Epidermal melanocyte (primary cell): ENCODE results near the gene CABP2.
"Not testable (repeated sequence)": the region's sequence is repeated elsewhere in the genome, so short reads cannot be mapped to it uniquely, and the experiment has no call there.

Source experiments
- DNase-seq: peaks from one replicate; pipeline ENCODE4 v3.0.0; 2011; ENCODE audit warnings: low spot score; ENCODE audit not compliant: insufficient read length

Gene CABP2

DNA sequence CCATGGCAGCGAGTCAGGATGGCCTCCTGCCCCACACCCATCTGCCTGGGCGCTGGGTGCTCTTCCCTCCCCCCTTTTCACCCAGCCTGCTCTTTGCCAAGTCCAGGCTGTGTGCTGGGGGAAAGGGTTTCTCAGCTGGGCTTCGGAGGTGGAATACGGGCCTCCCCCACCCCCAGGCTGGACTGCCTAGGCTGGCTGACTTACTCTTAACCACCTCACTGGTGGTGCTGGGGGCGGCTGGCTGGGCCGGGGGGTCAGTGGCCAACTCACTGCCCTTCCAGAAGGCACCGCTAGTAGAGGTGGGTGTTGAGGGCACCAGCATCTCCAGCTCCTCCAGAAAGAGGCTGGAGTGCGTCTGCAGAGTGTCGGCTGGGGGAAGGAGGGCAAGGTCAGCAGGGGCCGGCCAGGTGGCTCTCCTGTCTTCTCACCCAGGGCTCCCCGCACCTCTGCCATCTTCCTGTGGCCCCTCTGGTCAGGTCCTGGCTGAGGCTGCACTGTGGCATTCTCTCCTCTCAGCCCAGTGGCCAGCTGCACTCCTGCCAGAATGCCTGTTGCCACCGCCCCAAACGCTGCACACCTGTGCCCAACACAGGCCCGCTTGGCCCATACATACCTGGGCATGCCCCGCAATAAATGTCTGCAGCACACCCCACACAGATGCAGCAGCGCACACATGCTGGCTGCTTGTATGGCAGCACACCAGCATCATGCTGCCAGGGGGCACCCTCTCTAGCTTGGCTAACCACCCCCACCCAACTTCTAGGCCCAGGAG is 27.8 kb downstream of the CABP2 start:
- DNase-seq, result no peak

DNA sequence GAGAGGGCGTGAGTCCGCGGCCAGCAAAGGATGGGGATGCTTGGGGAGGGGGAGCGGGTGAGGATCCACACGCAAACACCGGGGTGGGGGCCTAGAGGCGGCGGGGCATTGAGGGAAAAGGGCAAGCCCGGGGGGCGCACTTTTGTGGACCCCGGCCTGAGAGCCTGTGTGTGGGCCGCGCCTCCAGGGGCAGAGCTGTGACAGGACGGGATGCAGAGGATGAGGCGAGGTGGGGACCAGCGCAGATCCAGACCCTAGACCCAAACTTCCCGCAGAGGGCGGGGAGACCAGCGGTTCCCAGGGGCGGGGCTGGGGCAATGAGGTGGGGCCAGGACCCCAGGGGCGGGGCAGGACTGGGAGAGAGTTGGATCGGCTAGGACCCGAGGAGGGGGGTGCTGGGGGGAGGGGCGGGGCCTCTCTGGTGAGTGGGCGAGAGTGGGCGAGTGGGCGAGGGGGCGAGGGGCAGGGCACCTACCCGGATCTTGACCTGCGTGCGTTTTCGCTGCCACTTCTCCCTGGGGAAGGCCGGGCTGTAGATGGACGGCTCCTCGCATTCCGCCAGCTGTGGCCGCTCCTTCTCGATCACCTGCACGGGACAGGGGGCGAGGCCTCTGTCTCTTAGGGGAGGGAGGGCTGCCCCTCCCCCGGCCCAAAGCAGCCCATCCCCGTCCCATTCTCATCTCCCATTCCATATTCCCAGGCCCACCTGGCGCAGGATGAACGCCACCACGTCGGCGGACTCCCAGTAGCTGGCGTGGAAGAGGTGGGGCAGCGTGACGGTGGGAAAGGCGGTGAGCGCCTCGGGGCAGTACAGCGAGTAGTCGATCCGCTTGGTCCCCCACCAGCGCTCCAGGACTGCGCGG is 28.6 kb downstream of the CABP2 start:
- DNase-seq, result no peak

DNA sequence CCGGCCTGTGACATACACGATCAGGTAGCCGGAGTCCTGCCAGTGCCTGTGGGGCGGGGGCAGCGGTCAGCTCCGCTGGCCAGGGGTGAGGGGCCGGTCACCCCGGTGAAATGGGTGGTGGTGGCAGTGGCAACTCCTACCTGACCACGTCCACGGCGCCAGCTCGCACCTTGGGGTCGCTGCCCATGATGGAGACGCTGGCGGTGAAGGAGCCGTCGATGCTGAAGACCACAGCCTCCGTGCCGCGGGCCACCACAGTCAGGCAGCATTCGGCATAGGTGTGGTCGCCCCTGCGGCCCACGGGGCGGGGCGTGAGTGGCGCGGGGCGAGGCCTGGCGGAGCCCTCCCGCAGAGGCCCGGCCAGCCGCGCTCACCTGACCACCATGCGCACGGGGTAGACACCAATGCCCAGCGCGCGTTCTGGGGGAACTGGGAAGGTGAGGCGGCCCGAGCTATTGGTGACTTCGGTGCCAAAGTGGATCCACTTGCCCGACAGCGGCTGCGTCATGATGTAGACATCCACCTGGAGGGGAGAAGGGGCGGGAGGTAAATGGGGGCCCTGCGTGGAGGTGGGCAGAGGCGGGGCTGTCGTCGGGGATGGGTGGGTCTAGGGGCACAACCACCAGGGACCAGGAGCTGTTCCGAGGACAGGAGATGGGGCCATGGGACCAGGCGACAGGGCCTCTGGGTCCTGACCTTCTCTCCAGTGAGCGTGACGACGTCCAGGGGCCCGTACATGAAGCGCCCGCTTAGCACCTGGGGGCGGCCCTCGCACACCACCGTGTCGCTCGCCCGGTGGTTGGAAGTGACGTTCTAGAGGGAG is 29.5 kb downstream of the CABP2 start:
- no peak for DNase-seq

DNA sequence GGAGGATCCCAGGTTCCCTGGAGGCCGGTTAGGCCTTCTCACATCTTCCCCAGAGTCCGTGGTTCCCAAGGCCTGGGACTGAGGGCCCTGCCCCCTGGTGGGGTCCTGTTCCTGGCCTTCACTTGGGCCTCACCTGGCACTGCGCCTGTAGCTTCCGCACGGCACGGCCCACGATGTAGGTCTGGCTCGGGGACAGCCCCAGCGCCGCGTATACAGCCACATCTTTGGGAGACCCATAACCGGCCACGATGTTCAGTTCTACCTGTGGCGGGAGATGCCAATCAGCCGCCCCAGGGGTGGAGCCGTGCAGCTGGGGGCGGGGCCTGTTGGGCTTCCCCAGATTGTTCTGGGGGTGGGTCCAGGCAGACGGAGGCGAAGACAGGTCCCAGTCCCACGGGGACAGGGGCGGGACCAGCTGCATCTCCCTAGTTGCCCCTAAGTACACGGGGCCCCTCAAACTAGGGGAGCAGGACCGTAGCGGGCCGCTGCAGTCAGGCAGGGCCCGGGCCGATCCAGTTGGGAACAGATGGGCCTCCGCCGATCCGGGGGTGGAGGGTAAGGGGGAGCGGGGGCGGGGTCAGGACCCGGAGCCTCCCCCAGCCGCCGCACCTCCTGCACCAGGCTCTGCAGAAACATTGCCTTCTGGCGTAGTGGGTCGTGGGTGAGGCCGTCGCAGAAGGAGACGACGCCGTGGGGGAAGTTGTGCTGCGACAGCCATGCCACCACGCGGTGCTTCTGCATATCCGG is 30.3 kb downstream of the CABP2 start:
- no peak for DNase-seq

DNA sequence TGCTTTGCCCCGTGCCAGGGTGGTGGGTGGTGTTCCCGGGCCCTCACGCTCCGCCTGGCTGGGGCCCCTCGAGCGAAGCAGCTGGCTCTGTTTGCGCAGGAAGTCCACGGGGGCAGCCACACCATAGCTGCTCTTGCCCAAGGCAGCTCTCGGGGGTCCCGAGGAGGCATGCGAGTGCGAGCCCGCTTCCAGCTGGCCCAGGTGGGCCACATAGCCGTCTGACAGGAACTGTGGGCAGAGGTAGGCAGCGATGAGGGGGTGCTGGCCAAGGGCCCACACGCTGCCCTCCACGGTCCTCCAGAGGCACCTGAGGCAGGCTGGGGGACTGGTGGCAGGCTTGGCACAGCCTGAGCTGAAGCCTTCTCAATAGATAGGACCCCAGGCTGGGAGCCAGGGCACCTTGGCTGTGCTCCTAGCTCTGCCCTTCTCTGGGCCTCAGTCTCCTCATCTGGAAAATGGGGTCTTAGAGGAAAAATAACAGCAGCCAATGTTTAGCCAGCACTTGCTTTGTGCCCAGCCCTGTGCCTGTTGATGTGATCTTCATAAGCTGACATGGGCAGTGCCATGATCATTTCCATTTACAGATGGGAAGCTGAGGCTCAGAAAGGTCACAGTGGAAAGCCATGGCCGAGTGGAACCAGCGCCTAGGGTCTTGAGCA is 31.0 kb downstream of the CABP2 start:
- DNase-seq, result no peak

DNA sequence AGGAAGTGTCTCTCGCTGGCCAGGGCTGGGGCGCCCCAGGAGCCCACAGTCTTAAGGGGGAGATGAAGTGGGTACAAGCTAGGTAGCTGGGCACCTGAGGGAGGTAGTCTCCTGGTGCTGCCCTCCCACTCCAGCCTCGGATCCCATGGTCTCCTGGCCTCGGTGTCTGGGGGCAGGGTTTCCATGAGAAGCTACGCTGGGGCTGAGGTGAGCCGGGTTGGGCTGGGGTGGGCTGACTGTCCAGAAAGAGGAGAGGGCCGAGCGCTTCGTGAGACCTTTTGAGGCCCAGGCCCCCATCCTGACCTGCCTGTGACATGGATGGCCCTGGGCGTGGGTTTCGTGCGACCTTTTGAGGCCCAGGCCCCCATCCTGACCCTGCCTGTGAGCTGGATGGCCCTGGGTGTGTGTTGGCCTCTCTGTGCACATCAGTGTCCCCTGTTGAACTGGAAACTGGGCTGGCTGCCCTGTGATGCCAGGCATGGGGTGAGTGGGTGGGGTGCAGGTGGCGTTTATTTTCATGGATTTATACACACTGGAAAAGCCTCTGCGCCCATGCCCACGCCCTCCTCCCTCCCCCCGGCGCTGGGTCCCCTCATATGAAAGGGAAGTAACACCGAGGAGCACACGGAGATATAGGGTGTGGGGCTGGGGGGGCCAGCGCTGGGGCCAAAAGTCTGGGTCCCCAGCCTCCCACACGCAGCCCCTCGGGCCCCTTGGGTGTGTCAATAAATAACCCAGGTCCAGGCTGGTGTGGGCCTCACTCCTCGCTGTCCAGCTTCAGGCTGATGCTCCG is 31.8 kb downstream of the CABP2 start:
- DNase-seq, result no peak

DNA sequence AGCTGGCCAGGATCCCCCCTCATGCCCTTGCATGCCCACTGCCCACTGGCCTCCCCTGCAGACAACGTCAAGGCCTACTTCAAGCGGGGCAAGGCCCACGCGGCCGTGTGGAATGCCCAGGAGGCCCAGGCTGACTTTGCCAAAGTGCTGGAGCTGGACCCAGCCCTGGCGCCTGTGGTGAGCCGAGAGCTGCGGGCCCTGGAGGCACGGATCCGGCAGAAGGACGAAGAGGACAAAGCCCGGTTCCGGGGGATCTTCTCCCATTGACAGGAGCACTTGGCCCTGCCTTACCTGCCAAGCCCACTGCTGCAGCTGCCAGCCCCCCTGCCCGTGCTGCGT is 32.5 kb downstream of the CABP2 start:
- no peak for DNase-seq

DNA sequence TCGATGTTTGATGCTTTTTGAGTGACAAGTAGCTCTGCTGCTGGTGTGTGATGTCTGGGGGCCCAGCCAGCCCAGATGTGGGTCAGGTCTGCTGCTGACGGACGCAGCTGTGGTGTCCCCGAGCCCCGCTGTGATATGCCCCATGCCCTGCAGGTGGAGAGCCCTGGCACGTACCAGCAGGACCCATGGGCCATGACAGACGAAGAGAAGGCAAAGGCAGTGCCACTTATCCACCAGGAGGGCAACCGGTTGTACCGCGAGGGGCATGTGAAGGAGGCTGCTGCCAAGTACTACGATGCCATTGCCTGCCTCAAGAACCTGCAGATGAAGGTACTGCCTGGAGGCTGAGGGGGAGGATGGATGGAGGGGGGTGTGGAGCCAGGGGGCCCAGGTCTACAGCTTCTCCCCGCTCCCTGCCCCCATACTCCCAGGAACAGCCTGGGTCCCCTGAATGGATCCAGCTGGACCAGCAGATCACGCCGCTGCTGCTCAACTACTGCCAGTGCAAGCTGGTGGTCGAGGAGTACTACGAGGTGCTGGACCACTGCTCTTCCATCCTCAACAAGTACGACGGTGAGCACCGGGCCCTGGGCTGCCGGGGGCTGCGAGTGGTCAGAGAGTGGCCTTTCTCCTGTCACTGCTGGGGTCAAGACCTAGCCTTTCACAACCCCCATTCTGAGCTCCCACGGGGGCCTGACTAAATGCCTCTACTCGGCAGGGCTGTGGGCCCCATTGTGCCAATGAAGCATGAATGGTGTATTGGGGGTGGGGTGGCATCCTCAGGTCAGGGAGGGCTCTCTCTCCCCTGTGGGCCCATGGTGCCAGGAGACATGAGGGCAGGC is 33.1 kb downstream of the CABP2 start:
- DNase-seq, result no peak

DNA sequence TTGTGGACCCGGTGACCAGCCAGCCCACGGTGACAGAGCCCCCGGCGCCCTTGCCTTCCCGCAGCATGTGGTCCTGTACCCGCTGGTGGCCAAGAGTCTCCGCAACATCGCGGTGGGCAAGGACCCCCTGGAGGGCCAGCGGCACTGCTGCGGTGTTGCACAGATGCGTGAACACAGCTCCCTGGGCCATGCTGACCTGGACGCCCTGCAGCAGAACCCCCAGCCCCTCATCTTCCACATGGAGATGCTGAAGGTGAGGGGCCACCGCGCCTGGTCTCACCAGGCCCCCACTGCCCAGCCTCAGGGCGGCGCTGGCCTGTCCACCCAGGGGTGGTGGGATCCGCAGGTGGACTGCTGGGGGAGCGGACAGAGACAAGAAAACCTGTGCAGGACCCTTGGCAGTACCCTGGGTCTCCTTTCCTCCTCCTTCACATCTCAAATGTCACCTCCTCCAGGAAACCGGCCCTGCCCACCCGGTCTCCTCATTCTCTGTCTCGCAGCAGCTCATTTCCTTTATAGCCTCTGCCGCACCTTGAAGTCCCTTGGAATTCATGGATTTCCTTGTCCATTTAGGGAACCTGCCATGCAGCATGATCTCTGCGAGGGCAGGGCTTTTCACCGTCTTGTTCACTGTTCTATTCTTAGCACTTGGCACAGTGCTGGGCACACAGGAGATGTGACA is 33.9 kb downstream of the CABP2 start:
- no peak for DNase-seq

DNA sequence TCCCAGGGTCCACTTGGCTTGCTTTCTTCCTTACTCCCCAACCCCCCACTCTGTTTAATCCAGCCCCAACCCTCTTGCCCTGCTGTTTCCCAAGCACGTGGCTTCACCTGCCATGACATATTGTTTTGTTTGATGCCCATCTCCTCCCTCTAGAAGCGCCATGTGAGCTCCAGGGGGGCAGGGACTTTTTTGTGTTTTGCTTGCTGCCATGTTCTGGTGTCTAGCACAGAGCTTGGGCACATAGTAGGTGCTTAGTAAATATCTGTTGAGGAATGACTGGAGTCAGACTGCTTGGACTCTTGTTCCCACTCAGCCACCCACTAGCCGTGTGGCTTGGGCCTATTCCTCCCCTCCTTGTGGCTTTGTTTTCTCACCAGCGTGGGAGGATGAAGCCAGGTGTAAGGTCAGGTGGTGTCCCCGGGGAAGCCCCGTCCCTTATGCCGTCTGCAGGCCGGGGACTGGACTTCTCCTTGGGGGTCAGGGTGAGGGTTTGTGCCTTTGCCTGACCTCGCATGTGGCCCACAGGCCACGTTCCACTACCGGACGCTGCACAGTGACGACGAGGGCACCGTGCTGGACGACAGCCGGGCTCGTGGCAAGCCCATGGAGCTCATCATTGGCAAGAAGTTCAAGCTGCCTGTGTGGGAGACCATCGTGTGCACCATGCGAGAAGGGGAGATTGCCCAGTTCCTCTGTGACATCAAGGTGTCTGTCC is 36.6 kb downstream of the CABP2 start:
- peak; percentile 7 for DNase-seq

DNA sequence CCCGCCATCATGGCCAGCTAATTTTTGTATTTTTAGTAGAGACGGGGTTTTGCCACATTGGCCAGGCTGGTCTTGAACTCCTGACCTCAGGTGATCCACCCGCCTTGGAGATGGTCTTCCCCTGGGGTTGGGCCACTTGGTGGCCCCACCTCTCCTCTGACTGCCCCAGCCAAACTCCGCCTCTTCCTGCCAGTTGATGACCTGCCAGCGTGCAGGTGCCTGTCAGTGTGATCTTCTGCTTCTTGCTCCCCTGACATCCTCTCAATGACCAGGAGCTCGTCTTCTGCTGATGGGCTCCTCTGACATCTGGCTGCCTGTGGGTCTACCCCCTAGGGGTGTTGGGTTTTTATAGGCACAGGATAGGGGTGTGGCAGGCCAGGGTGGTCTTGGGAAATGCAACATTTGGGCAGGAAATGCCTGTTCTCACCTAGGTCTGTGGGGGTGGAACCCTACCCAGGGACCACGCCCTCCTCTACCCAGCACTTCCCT is 37.3 kb downstream of the CABP2 start:
- DNase-seq, result not testable (repeated sequence)

DNA sequence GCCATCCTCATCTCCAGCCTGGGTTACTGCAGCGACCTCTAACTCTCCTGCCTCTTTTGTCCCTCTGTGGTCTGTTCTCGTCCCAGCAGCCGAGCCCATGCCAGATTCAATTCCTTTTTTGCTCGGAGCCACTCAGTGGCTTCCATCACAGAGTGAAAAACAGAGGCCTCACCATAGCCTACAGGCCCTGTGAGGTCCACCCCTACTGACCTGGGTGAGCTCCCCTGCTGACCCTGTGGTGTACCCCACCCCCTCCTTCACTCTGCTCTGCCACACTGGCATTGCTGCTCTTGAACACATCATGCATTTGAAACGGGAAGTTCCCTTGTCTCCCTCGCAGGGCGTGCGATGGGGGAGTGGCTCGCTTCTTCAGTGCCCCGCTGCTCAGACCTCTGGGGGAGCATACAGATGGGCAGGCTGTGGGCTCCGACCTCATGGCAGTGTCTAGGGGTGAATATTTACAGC is 38.4 kb downstream of the CABP2 start:
- no peak for DNase-seq

DNA sequence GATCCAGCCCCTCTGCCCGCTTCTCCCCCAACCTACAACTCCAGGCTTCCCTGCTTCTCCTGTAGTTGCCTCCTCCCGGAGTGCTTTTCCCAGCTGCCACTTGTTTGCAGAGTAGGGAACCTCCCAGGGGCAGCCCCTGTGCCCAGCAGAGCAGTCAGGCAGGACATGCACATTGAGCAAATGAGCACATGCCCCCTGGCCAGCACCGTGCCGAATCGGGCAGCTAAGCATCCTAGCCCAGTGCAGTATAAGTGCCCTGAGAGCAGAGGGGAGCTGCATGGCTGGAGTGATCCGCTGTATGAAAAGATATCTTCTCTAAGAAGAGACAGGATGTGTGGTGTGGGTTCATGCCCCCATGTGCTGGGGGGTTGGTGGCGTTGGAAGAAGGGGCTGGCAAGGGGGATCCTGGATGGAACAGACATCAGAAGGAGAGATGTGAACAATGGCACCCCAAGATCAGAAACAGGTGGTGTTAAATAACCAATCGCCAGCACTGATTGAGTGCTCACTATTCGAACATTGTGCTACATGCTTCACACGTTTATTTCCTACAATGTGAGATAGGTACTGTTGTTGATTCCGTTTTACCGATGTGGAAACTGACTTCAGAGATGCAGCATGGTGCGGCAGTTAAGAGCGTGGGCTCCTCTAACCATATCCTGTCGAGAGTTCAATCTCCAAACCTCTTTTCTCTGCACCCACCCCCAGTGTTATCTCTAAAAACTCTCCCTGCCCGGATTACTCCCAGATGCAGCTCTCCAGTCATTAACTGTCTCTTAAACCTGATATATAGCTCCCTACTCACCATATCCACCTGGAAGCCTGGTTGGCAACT is 39.2 kb downstream of the CABP2 start:
- DNase-seq, result no peak

DNA sequence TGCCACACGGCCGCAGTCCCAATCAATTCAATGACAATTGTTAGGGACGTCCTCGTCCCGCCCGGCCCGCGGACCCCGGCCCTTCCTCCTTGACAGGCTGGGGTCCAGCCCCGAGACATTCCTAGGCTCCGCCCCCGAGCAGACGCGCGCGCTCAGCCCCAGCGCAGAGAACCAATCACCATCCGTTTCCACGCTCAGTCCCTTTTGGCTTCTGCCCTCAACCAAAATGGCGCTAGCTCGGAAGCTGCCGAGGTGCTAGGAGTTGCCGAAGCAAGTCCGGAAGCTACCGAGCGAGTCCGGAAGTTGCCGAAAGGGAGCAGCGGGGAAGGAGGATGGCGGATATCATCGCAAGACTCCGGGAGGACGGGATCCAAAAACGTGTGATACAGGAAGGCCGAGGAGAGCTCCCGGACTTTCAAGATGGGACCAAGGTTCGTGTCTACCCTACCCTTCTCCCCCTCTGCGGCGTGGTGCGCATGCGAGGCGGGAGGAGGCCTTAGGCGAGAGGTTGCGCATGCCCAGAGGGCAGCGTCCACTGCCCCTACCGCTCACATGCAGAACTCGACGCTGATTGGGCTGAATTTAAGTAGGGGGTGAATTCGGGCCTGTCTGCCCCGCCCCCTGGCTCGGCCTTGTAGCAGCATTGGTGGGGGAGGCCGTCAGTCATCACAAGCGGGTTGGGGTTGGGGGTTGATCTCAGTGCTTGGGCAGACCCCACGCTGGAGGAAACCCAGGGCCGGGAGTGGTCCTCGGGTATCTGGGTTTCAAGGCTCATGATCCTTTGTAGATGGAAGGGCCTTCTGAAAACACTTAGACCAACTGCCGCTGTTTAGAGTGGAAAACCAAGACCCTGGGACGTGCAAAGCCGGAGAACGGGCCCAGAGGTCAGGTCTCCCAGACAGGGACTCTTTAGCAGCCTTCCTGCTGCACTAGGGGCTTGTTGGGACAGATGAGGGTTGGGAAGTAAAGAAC is 40.1 kb downstream of the CABP2 start, which contains the start of gene AIP:
Gene AIP (plus strand): TSS at position 200 of the 972 bp plus-strand sequence. CDS start 133 bp downstream, at position 333.
- peak; percentile 100 for DNase-seq

DNA sequence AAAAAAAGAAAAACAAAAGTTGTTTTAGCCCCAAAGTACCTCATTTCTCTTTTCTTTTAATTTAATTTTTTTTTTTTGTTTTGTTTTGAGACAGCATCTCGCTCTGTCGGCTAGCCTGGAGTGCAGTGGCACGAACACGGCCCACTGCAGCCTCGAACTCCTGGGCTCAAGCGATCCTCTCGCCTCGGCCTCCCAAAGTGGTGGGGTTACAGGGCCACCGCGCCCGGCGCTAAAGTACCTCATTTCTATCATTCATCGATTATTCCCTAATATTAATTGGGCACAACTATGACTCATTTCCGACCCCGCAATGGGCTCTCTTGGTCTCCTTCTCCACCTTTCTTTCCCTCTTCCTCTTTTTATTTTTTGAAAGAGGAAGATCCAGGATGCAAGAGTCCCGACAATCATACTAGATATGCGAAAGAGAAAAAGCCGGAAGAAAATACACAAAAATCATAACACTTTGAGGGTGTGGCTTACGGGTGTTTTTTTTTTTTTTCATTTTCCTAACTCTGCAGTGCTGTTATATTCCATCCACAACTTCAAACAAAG is 40.9 kb downstream of the CABP2 start:
- no peak for DNase-seq
